Measurements from ENCODE around the gene B4GALT6. TPM values are rescaled to one million over a fixed set of nuclear protein-coding genes. Genes with fewer than 3 reads are reported as not detected.

Gene B4GALT6
- total and polyA plus RNA-seq, 2 experiments from 2014 or later, result 3.2 to 14.1 TPM

DNA sequence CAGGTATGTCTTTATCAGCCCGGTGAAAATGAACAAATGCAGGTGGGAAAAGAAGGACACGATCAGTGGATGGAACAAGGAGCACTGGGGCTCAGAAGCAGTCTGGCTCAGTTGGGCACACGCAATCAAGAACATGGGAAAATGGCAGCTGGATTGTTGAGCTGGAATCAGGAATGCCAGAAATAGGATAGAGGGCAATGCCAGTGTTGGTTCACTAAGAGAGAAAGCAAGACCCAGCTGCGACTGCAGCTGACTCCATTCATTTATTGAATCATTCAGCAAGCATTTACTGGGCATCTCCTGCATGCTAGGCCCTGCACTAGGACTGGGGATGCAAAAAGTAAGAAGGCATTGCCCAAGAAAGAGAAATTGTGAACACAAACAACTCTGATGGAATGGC lies 106.3 kb downstream of the B4GALT6 start:
- Histone ChIP-seq H3K27me3 (no peaks in the 10 kb centered on the region), H3K36me3 (replicated peaks; ENCODE audit: insufficient read depth, low read depth) (no peaks in the 10 kb centered on the region), H3K79me2 (no peaks in the 10 kb centered on the region), H3K9me3 (ENCODE audit: low read depth) (no peaks in the 10 kb centered on the region), H3K4me3 (no peak overlapping the region), H2AFZ (no peak overlapping the region), H3K4me1 (ENCODE audit: insufficient read depth) (peaks cover 4% of the 10 kb centered on the region), H3K9me2 (replicated peaks; ENCODE audit: insufficient read depth) (no peaks in the 10 kb centered on the region), H4K20me1 (ENCODE audit: insufficient read depth, poor library complexity, severe bottlenecking) (no peaks in the 10 kb centered on the region), H3K4me2 (no peak overlapping the region), H3K27ac (no peak overlapping the region)
- 96% methylated on average over 4 of the region's 4 CpGs for WGBS (ENCODE audit: low lambda C conversion rate, missing lambda C conversion rate)
- no peak for DNase-seq (ENCODE audit: low spot score)
- TF ChIP-seq EZH2 (IDR thresholded peaks at IDR 0.05; ENCODE audit: borderline replicate concordance) (no peak), EZH2phosphoT487 (IDR thresholded peaks at IDR 0.05; ENCODE audit: low read depth, severe bottlenecking, unreplicated experiment) (no peak)
- TF ChIP-seq, protein P1, sequence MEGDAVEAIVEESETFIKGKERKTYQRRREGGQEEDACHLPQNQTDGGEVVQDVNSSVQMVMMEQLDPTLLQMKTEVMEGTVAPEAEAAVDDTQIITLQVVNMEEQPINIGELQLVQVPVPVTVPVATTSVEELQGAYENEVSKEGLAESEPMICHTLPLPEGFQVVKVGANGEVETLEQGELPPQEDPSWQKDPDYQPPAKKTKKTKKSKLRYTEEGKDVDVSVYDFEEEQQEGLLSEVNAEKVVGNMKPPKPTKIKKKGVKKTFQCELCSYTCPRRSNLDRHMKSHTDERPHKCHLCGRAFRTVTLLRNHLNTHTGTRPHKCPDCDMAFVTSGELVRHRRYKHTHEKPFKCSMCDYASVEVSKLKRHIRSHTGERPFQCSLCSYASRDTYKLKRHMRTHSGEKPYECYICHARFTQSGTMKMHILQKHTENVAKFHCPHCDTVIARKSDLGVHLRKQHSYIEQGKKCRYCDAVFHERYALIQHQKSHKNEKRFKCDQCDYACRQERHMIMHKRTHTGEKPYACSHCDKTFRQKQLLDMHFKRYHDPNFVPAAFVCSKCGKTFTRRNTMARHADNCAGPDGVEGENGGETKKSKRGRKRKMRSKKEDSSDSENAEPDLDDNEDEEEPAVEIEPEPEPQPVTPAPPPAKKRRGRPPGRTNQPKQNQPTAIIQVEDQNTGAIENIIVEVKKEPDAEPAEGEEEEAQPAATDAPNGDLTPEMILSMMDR (IDR thresholded peaks at IDR 0.05; ENCODE audit: poor library complexity), result no peak

DNA sequence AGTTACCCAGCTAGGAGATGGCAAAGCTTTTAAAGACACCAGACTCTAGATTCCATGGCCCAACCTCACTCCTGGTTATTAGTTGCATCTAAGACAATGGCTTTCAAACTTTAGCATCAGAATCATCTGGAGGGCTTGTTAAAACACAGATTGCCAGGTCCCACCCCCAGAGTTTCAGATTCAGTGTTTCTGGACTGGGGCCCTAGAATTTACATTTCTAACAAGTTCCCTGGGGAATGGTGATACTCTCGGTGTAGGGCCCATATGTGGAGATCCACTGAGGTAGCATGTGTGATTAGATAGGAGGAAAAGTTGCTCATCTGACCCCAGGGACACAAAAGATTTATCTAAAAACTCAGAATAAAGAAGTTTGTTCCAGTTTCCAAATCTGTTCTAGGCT lies 107.2 kb downstream of the B4GALT6 start:
- TF ChIP-seq, protein P1 (IDR thresholded peaks at IDR 0.05; ENCODE audit: poor library complexity), result no peak
- TF ChIP-seq EZH2phosphoT487 (IDR thresholded peaks at IDR 0.05; ENCODE audit: low read depth, severe bottlenecking, unreplicated experiment), result no peak
- no peak for TF ChIP-seq EZH2 (IDR thresholded peaks at IDR 0.05; ENCODE audit: borderline replicate concordance)
- DNase-seq (ENCODE audit: low spot score), result no peak
- Histone ChIP-seq H3K27ac (no peak overlapping the region), H3K4me3 (no peak overlapping the region), H3K4me1 (ENCODE audit: insufficient read depth) (peaks cover 4% of the 10 kb centered on the region), H3K9me2 (replicated peaks; ENCODE audit: insufficient read depth) (no peaks in the 10 kb centered on the region), H3K79me2 (no peaks in the 10 kb centered on the region), H2AFZ (no peak overlapping the region), H4K20me1 (ENCODE audit: insufficient read depth, poor library complexity, severe bottlenecking) (no peaks in the 10 kb centered on the region), H3K36me3 (replicated peaks; ENCODE audit: insufficient read depth, low read depth) (no peaks in the 10 kb centered on the region), H3K4me2 (no peak overlapping the region), H3K27me3 (no peaks in the 10 kb centered on the region), H3K9me3 (ENCODE audit: low read depth) (no peaks in the 10 kb centered on the region)
- WGBS (ENCODE audit: low lambda C conversion rate, missing lambda C conversion rate), result 91% methylated on average over 1 of the region's 1 CpG

DNA sequence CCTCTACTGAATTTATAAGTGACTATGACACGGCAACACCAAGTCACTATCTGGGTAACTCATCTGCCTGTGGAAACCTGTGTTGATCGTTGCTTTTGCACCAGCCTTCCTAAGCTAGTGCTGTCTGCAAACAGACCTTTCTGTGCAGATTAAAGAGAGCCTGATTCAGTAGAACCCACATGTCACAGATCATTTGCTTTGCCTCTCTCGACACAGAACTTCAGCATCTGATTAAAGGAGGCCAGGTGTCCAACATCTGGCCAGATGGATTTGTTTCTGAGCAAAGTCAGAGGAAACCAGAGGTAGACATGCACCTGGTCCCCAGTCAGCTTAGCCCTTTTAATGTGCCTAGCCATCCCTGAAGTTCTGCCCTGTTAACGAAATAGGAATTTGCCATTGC lies 107.7 kb downstream of the B4GALT6 start:
- Histone ChIP-seq H3K27ac (no peak overlapping the region), H2AFZ (no peak overlapping the region), H3K9me2 (replicated peaks; ENCODE audit: insufficient read depth) (no peaks in the 10 kb centered on the region), H3K79me2 (no peaks in the 10 kb centered on the region), H3K9me3 (ENCODE audit: low read depth) (no peaks in the 10 kb centered on the region), H3K4me1 (ENCODE audit: insufficient read depth) (peaks cover 7% of the 10 kb centered on the region), H3K4me2 (no peak overlapping the region), H3K36me3 (replicated peaks; ENCODE audit: insufficient read depth, low read depth) (no peaks in the 10 kb centered on the region), H3K4me3 (no peak overlapping the region), H4K20me1 (ENCODE audit: insufficient read depth, poor library complexity, severe bottlenecking) (no peaks in the 10 kb centered on the region), H3K27me3 (no peaks in the 10 kb centered on the region)
- TF ChIP-seq EZH2phosphoT487 (IDR thresholded peaks at IDR 0.05; ENCODE audit: low read depth, severe bottlenecking, unreplicated experiment) (no peak), EZH2 (IDR thresholded peaks at IDR 0.05; ENCODE audit: borderline replicate concordance) (no peak)
- TF ChIP-seq, protein P1 (IDR thresholded peaks at IDR 0.05; ENCODE audit: poor library complexity), result no peak
- no peak for DNase-seq (ENCODE audit: low spot score)
- 58% methylated on average over 4 of the region's 4 CpGs for WGBS (ENCODE audit: low lambda C conversion rate, missing lambda C conversion rate)

Measured in hepatocyte (in vitro differentiated cells).